GM21367 (cell line): ENCODE results near the gene PLXDC1.

ENCODE experiments used
- ATAC-seq: cut with Tn5 transposase; IDR thresholded peaks from one replicate; pipeline ENCODE4 v1.9.1; 2021; ENCODE audit not compliant: unreplicated experiment

PLXDC1 gene

GRCh38 chr17:39156491-39156890 is 5.1 kb upstream of the PLXDC1 start:
- ATAC-seq, result no peak

GRCh38 chr17:39155654-39156053 is 4.2 kb upstream of the PLXDC1 start:
- no peak for ATAC-seq

GRCh38 chr17:39153599-39154051 is 2.2 kb upstream of the PLXDC1 start:
- ATAC-seq, result peak; percentile 49

GRCh38 chr17:39151943-39152818 is 744 bp upstream of the PLXDC1 start:
- no peak for ATAC-seq

- ATAC-seq, result no peak
These were observed 665 bp downstream of the PLXDC1 start for GRCh38 chr17:39150795-39151149.

- ATAC-seq, result no peak
These were observed 1.3 kb downstream of the PLXDC1 start for GRCh38 chr17:39150104-39150634.

- no peak for ATAC-seq
These were observed 3.9 kb downstream of the PLXDC1 start for GRCh38 chr17:39147221-39148185.

- ATAC-seq, result no peak
These were observed 5.2 kb downstream of the PLXDC1 start for GRCh38 chr17:39146273-39146672.

- ATAC-seq, result no peak
These were observed 6.3 kb downstream of the PLXDC1 start for GRCh38 chr17:39145143-39145542.

- ATAC-seq, result no peak
These were observed 7.0 kb downstream of the PLXDC1 start for GRCh38 chr17:39144416-39144840.

- ATAC-seq, result no peak
These were observed 7.8 kb downstream of the PLXDC1 start for GRCh38 chr17:39143552-39144093.

GRCh38 chr17:39141915-39142664 is 9.3 kb downstream of the PLXDC1 start:
- ATAC-seq, result no peak

- ATAC-seq, result no peak
These were observed 10.1 kb downstream of the PLXDC1 start for GRCh38 chr17:39141294-39141693.

- ATAC-seq, result no peak
These were observed 11.9 kb downstream of the PLXDC1 start for GRCh38 chr17:39139561-39139960.

GRCh38 chr17:39139161-39139511 is 12.3 kb downstream of the PLXDC1 start:
- ATAC-seq, result no peak

GRCh38 chr17:39138431-39139160 is 12.8 kb downstream of the PLXDC1 start:
- no peak for ATAC-seq

- ATAC-seq, result no peak
These were observed 16.6 kb downstream of the PLXDC1 start for GRCh38 chr17:39134878-39135277.

GRCh38 chr17:39132192-39132610 is 19.2 kb downstream of the PLXDC1 start:
- ATAC-seq, result no peak

GRCh38 chr17:39131616-39132015 is 19.8 kb downstream of the PLXDC1 start:
- ATAC-seq, result no peak

- ATAC-seq, result no peak
These were observed 21.2 kb downstream of the PLXDC1 start for GRCh38 chr17:39130205-39130604.
